ENCODE measurements around the gene TMEM131L.
A peak's percentile ranks its signal among the peaks of the same experiment; 100 is the strongest.
"Not testable (repeated sequence)": the region's sequence is repeated elsewhere in the genome, so short reads cannot be mapped to it uniquely, and the experiment has no call there.

TMEM131L gene

DNA sequence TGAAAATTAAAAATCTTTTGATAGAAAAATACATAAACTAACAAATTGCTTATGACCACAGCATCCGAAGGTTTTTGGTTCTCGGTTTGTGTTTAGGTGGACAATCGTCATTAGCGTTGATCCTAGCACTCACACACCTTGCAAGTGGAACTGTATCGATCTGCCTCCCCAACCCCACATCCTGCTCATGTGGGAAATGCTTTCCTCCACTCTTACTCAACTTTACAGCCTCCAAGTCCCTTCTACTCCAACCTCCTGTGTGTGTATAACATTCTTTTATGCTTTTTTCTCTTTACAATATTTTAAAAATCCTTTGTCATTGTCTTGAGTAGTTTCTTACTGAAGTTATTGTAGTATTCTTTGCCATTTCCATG, 15.6 kb upstream of the TMEM131L start:
- no peak for DNase-seq

GRCh38 chr4:153451145-153451544, 15.0 kb upstream of the TMEM131L start:
- DNase-seq, result not testable (repeated sequence)

DNA sequence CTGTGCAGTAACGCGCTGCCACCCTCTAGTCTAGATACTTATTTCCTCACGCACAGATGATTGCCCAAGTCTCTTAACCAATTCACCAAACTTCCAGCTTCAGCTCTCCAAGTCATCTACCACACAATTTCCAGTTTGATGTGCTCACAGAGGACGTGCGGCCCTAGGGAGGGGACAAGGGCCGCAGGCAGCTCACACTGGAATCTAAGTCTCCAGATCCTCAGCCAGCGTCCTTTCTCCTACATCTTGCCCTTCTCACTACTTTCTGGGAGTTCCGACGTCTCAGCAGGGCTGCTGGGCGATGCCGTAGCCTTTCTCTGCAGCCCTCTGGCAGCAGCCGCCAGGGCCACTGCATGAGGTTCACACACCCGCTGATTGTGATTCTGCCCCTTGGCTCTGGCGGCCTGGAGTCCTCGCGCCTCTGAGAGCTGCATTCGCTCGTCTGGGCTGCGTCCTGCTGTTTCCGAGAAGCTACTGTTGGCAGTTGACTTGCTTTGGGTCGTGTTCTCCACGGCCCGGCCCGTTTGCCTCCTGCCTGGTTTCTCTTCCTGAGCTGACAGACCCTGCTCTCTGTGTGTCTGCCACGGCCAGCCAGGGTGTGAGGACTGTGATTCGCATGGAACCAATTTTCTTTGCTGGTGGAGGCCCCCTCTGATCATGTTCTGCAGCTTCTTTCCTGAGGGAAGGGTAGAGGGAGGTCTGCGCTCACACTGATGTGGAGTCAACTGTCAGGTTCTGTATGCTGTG, 14.1 kb upstream of the TMEM131L start:
- DNase-seq, result no peak

- DNase-seq, result no peak
These were observed 13.3 kb upstream of the TMEM131L start for GRCh38 chr4:153452658-153453378.

- DNase-seq, result no peak
These were observed 12.8 kb upstream of the TMEM131L start for GRCh38 chr4:153453402-153453801.

- no peak for DNase-seq
These were observed 7.2 kb upstream of the TMEM131L start for GRCh38 chr4:153458969-153459368.

GRCh38 chr4:153461549-153461948, 4.6 kb upstream of the TMEM131L start:
- DNase-seq, result not testable (repeated sequence)

DNA sequence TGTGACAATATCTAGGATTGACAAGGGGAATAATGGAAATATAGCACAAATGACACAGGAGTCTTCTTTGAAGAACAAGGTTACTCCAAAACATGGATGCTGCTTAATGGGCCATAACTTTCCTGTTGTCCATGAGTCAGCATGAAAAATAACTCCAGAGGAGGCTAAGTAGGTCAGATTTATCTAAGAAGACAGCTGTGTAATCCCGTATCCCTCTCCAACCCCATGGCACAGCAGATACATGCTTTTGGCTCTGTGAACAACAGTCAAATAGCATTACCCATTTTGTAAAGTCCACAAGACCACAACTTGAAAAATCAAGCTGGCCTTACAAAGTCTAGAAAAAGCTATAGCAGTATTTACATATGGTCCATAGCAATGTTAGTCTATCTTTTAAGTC, 2.1 kb upstream of the TMEM131L start:
- DNase-seq, result no peak

DNA sequence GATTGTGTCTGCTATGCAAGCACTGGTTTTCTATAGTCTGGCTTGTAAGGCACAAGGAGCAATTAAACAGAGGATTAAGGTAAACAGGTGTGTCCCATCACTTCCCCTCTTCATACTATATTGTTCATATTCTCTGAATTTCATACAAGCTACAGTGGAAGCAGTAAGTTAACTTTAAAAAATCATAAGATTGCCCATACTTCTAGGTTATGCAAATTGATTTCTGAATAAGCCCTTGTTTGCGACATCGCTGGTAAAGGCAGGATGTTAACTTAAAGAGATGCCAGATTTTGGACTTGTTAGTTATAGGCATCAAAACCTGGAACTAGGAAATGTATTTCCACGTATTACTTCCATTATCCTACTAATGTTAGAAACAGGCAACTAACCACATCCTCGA, 1.0 kb upstream of the TMEM131L start:
- no peak for DNase-seq

- no peak for DNase-seq
These were observed 512 bp upstream of the TMEM131L start for GRCh38 chr4:153465615-153466080.

DNA sequence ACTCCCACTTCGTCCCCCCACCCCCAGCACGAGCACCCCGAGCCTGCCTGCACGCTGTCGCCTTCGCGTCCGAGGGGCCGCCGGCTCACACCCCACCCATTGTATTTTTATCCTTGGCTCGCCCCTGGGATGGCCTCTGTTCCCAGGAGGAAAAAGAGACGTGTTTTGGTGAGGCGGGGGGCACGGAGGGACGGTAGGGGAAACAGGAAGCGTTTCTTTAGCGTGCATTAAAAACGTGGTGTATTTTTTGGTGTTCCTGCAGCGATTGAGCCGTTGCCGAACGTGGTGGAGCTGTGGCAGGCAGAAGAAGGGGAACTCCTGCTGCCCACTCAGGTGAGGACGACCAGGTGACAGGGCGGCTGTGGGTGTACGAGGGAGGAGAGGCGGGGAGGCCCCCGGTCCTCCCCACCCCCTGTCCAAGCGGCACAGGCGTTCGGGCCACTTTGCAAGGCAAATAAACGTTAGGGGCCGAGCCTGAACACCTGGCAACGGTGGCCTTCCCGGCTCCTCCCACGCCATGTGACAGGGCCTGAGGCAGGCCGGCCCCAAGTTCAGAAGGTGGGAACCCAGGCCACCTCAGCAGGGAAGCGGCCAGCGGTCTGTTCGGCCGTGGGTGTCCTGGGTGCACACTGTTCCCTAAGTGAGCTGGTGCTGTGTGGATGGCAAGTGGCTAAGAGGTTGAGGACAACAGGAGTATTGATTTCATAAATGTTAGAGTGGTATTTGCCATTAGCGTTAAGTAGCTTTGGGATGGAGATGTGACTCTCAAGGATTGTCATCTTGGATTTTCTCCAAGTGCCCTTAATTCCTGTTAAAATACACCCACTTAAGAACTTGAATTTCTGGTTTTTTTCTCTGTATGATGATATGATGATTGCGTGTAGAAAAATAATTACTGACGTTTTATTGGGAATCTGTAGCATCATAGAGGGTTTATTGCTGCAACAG, 1.1 kb downstream of the TMEM131L start:
- peak; percentile 43 for DNase-seq

DNA sequence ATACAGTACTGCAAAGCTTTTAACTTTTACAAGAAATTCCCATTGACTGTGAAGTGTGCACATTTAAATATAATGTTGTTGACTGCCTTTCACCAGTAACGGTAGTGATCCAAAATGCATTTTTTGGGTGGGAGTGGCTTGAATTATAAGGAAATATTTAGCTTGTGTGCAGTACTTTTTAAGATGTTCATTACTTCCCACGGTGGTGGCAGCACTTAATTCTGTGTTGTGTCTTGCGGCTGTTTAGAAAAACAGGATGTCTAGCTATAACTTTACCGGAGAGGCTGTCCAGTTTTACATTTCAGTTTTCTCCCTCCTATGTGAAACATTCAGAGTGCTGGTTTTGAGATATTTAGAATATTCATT, 1.7 kb downstream of the TMEM131L start:
- DNase-seq, result no peak

DNA sequence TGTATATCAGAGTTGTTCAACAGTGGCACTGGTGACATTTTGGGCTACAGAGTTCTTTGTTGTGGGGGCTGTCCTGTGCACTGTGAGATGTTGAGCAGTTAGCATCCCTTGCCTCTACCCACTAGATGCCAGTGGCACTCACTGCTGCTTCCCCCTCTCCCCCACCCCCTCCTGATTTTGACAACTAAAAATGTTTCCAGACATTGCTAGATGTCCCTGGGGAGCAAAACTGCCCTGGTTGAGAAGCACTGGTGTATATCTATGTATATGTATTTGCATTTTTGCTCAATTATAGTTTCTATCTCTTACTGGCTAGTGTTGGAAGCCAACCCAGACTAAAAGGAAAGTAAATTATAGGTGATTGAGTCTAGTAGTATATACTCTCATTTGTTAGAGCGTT, 2.4 kb downstream of the TMEM131L start:
- DNase-seq, result no peak

DNA sequence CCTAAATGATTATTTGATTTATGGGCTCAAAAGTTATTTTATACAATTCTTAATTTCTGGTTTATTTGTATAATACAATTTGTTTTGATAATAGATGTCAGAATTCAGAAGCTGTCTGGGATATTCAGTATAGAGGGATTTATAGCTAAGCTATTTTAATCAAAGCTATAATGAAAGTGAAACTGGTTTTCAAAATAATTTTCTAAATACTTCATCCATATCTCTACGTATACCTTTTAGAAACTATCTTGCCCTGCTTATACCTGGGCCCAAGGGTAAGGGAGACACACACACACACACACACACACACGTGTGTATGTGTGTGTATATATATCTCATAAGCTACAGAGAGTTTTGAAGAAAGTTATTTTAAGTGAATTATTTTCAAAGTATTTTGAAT, 2.9 kb downstream of the TMEM131L start:
- no peak for DNase-seq

DNA sequence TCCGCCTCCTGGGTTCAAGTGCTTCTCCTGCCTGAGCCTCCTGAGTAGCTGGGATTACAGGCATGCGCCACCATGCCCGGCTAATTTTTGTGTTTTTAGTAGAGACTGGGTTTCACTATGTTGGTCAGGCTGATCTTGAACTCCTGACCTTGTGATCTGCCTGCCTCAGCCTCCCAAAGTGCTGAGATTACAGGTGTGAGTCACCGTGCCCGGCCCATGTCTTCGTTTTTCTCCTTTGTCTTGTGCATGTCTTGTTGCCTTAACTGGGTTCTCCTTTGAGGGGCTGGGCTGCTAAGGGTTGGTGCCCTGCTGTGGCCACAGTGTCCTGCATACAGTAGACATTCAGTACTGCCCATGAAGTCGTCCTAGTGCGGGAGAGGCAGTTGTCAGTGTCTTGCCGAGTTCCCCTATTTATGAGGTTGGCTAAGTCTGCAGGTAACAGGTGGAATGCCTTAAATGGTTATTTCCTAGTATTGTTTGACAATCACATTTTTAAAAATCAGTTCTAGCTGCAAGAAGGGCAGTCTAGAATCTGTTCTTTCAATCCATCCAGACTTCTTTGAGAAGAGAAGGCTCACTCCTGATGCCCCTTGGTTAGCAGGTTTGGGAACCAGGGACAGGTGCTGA, 5.0 kb downstream of the TMEM131L start:
- DNase-seq, result not testable (repeated sequence)

GRCh38 chr4:153471698-153472093, 5.5 kb downstream of the TMEM131L start:
- no peak for DNase-seq

- DNase-seq, result no peak
These were observed 6.2 kb downstream of the TMEM131L start for GRCh38 chr4:153472122-153473037.

GRCh38 chr4:153474251-153474650, 8.1 kb downstream of the TMEM131L start:
- DNase-seq, result no peak

- no peak for DNase-seq
These were observed 10.8 kb downstream of the TMEM131L start for GRCh38 chr4:153476829-153477574.

GRCh38 chr4:153479101-153479500, 12.9 kb downstream of the TMEM131L start:
- DNase-seq, result no peak

- no peak for DNase-seq
These were observed 14.5 kb downstream of the TMEM131L start for GRCh38 chr4:153480704-153481103.

Measured in activated T-cell treated with anti-CD3 and anti-CD28 coated beads for 4 hours (primary cell).